ENCODE data around the gene ZNF862. TPM values are rescaled to one million over a fixed set of nuclear protein-coding genes. Genes with fewer than 3 reads are reported as not detected.
"Not testable (repeated sequence)": the region's sequence is repeated elsewhere in the genome, so short reads cannot be mapped to it uniquely, and the experiment has no call there.

ZNF862 gene
- total RNA-seq, 1 donor from 2014 or later, result 22.6 TPM

DNA sequence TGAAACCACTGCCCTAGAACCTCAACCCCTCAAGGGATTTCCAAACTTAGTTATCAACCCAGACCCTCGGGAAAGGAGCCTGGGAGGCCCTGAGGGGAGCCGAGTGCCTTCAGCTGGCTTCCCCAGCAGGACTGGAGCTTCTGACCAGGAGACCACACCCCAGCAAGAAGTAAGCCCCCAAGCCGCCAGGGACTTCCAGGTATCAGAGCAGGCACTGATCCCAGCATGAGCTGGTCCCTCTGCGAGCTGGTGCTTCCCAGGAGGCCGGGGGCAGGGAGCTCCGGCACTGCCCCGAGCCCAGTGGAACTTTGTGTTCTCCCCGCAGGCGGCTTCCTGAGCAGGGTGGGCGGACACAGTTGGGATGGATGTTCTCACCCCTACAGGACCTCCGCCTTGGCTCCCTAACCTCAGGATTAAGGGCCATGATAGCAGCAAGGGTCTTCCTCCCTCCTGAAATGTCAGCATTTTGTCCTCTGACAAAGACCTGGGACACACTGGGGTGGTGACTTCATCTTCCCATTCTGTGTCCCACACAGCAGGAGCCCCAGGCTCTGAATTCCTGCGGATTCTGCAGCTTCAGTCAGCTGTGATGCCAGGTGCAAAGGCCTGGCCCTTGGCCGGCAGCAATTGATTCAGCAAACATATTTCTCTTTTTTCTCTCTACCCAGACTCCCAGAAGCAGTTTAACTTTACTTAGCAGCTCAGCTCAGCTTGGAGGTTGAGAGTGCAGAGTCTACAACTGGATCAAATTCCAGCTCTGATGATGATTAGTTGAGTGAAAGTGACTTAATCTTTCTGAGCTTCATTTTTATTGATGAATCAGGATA lies 47.2 kb downstream of the ZNF862 start:
- TF ChIP-seq, protein P1, sequence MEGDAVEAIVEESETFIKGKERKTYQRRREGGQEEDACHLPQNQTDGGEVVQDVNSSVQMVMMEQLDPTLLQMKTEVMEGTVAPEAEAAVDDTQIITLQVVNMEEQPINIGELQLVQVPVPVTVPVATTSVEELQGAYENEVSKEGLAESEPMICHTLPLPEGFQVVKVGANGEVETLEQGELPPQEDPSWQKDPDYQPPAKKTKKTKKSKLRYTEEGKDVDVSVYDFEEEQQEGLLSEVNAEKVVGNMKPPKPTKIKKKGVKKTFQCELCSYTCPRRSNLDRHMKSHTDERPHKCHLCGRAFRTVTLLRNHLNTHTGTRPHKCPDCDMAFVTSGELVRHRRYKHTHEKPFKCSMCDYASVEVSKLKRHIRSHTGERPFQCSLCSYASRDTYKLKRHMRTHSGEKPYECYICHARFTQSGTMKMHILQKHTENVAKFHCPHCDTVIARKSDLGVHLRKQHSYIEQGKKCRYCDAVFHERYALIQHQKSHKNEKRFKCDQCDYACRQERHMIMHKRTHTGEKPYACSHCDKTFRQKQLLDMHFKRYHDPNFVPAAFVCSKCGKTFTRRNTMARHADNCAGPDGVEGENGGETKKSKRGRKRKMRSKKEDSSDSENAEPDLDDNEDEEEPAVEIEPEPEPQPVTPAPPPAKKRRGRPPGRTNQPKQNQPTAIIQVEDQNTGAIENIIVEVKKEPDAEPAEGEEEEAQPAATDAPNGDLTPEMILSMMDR (IDR thresholded peaks at IDR 0.05; ENCODE audit: unreplicated experiment), result no peak
- Mint-ChIP-seq H3K27ac (ENCODE audit: unreplicated experiment) (no peak overlapping the region), H3K4me3 (ENCODE audit: unreplicated experiment) (no peak overlapping the region), H3K27me3 (ENCODE audit: unreplicated experiment) (peaks cover 9% of the 10 kb centered on the region), H3K9me3 (ENCODE audit: unreplicated experiment) (no peaks in the 10 kb centered on the region), H3K4me1 (ENCODE audit: unreplicated experiment) (no peaks in the 10 kb centered on the region), H3K36me3 (ENCODE audit: low read depth, unreplicated experiment) (no peaks in the 10 kb centered on the region)
- DNase-seq (ENCODE audit: low spot score), result no peak

DNA sequence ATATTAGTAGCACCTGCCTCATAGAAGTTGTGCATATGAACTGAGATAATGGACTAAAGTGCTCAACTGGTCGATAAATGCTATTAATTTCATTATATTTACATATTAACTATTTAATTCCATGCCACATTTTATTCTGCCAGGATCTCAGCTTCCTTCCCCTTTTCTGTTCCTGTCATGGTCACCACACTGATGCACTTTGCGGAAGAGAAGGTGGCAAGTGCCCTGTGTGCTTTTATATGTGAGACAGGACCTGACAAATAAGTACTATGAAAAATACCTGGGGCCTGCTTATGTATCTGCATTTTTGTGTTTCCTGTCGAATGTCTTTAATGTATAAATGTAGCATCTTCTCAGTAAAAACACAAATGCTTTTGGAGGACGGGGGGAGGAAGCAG lies 47.8 kb downstream of the ZNF862 start:
- TF ChIP-seq, protein P1 (IDR thresholded peaks at IDR 0.05; ENCODE audit: unreplicated experiment), result no peak
- H3K4me3 Mint-ChIP-seq (ENCODE audit: unreplicated experiment), result no peak overlapping the region
- H3K27me3 Mint-ChIP-seq (ENCODE audit: unreplicated experiment), result peaks cover 8% of the 10 kb centered on the region
- no peak for DNase-seq (ENCODE audit: low spot score)
- H3K27ac Mint-ChIP-seq (ENCODE audit: unreplicated experiment), result no peak overlapping the region
- H3K4me1 Mint-ChIP-seq (ENCODE audit: unreplicated experiment), result no peaks in the 10 kb centered on the region
- no peaks in the 10 kb centered on the region for H3K36me3 Mint-ChIP-seq (ENCODE audit: low read depth, unreplicated experiment)
- H3K9me3 Mint-ChIP-seq (ENCODE audit: unreplicated experiment), result no peaks in the 10 kb centered on the region

DNA sequence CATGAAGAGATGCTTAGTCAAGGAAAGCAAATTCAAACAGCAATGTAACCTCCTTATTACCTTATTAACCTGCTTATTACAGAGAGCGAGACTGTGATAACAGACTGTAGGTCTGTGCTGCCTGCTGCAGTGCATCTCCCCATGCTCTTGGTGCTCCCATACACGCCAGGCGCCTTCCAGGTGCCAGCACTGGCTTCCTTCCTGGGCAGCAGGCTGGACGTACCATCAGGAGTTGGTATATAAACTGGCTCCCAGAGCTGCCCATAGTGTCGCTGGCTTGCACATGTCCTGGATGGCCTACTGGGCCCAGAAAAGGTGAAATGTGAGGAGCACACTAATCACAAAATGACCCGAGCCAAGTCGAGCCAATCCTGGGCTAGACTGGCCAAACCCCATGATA lies 49.1 kb downstream of the ZNF862 start:
- TF ChIP-seq, protein P1 (IDR thresholded peaks at IDR 0.05; ENCODE audit: unreplicated experiment), result no peak
- Mint-ChIP-seq H3K36me3 (ENCODE audit: low read depth, unreplicated experiment) (no peaks in the 10 kb centered on the region), H3K27me3 (ENCODE audit: unreplicated experiment) (peaks cover 4% of the 10 kb centered on the region), H3K4me3 (ENCODE audit: unreplicated experiment) (no peak overlapping the region), H3K9me3 (ENCODE audit: unreplicated experiment) (no peaks in the 10 kb centered on the region), H3K27ac (ENCODE audit: unreplicated experiment) (no peak overlapping the region), H3K4me1 (ENCODE audit: unreplicated experiment) (no peaks in the 10 kb centered on the region)
- DNase-seq (ENCODE audit: low spot score), result no peak

DNA sequence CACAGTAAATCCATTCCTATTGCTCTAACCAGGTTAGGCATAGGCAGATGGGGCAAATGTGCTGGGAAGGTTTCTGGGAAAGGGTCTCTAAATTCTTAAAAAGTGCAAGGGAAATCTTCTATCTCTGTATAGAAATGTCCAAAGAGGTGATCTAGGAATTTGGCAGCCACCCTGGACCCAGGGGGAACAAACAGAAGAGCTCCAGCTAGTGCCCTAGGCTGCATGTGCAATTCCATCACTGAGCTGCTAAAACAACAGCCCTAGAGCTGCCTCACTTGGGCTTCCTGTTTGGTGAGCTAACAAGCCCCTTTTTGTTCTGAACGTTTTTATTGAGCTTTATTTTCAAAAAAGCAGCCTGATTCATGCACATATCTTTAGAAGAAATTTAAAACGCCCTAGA lies 52.5 kb downstream of the ZNF862 start:
- not testable (repeated sequence) for H3K4me1 Mint-ChIP-seq (ENCODE audit: unreplicated experiment); H3K27me3 Mint-ChIP-seq (ENCODE audit: unreplicated experiment); H3K9me3 Mint-ChIP-seq (ENCODE audit: unreplicated experiment); H3K27ac Mint-ChIP-seq (ENCODE audit: unreplicated experiment); H3K36me3 Mint-ChIP-seq (ENCODE audit: low read depth, unreplicated experiment); DNase-seq (ENCODE audit: low spot score); H3K4me3 Mint-ChIP-seq (ENCODE audit: unreplicated experiment)

DNA sequence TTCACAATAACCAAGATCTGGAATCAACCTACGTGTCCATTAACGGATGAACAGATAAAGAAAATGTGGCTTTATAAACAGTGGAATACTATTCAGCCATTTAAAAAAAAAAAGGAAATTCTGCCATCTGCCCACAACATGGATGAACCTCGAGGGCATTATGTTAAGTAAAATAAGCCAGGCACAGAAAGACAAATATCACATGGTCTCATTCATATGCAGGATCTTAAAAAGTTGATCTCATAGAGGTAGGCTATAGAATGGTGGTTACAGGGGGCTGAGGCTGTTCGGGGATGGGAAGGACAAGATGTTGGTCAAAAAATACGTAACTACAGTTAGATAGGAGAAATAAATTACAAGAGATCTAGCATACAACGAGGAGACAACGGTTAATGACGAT lies 56.8 kb downstream of the ZNF862 start:
- not testable (repeated sequence) for H3K9me3 Mint-ChIP-seq (ENCODE audit: unreplicated experiment); H3K27ac Mint-ChIP-seq (ENCODE audit: unreplicated experiment); H3K4me3 Mint-ChIP-seq (ENCODE audit: unreplicated experiment); H3K4me1 Mint-ChIP-seq (ENCODE audit: unreplicated experiment); H3K36me3 Mint-ChIP-seq (ENCODE audit: low read depth, unreplicated experiment); H3K27me3 Mint-ChIP-seq (ENCODE audit: unreplicated experiment); DNase-seq (ENCODE audit: low spot score)

DNA sequence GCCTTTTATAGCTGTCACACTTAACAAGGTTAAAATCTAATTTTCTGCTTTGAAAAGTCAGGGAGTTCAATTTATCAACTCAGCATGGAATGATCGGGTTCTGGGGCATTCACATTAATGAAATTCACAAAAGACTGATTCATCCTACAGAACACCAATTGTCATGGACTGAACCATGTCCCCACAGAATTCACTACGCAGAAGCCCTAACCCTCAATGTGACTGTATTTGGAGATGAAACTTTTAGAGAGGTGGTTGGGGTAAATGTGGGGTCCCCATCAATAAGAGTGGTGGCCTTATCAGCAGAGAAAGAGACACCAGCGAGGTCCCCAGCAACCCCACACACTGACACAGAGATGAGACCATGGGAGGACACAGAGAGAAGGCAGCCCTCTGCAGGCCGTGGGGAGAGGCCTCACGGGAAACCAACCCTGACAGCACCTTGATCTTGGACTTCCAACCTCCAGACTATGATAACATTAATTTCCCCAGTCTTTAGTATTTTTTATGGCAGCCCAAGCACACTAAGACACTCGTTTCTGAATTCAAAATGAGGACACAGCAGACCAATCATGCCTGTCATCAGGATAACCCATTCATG lies 69.7 kb downstream of the ZNF862 start:
- not testable (repeated sequence) for H3K4me1 Mint-ChIP-seq (ENCODE audit: unreplicated experiment); H3K4me3 Mint-ChIP-seq (ENCODE audit: unreplicated experiment); DNase-seq (ENCODE audit: low spot score); H3K27ac Mint-ChIP-seq (ENCODE audit: unreplicated experiment); H3K36me3 Mint-ChIP-seq (ENCODE audit: low read depth, unreplicated experiment); H3K9me3 Mint-ChIP-seq (ENCODE audit: unreplicated experiment); H3K27me3 Mint-ChIP-seq (ENCODE audit: unreplicated experiment)

DNA sequence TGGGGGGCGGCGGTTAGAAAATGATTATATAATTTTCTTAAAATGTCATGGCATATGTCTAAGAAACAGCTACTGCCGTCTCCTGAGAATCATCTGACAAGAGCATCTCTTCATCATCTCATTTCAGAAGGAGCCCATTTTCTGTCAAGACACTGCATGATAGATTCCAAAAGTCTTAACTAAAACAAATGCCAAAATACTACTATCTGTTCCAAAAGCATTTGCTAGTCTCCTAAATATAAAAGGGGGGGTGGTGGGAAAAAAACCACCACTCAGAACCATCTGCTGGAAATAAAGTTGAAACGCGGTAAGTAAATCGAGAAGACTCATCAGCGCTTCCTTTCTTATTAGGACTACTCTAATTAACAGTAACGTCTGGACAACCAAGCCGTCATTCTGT lies 72.0 kb downstream of the ZNF862 start:
- H3K4me1 Mint-ChIP-seq (ENCODE audit: unreplicated experiment); H3K9me3 Mint-ChIP-seq (ENCODE audit: unreplicated experiment); H3K4me3 Mint-ChIP-seq (ENCODE audit: unreplicated experiment); H3K36me3 Mint-ChIP-seq (ENCODE audit: low read depth, unreplicated experiment); H3K27me3 Mint-ChIP-seq (ENCODE audit: unreplicated experiment); H3K27ac Mint-ChIP-seq (ENCODE audit: unreplicated experiment); DNase-seq (ENCODE audit: low spot score): not testable (repeated sequence)

DNA sequence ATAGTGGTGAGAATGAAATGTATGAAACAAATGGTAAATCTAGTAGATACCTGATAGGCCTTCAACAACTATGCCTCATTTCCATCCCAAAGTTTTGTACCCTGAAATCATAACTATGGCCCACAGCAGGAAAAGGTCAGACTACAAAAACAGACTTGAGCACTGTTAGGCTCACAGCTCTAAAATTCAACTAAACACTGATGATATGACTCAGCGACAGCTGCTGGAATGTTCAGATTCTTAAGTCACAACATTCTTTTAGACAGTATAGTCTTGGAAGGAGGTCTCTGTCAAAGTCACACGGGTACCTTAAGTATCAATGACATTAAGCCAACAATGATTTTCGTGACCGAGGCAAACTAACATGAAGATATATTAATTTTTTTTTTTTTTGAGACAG lies 74.0 kb downstream of the ZNF862 start:
- not testable (repeated sequence) for DNase-seq (ENCODE audit: low spot score); H3K36me3 Mint-ChIP-seq (ENCODE audit: low read depth, unreplicated experiment); H3K4me3 Mint-ChIP-seq (ENCODE audit: unreplicated experiment); H3K27ac Mint-ChIP-seq (ENCODE audit: unreplicated experiment); H3K4me1 Mint-ChIP-seq (ENCODE audit: unreplicated experiment); H3K27me3 Mint-ChIP-seq (ENCODE audit: unreplicated experiment); H3K9me3 Mint-ChIP-seq (ENCODE audit: unreplicated experiment)
